HG02759 (cell line): ENCODE results near the gene CARD8.
"Not testable (repeated sequence)": the region's sequence is repeated elsewhere in the genome, so short reads cannot be mapped to it uniquely, and the experiment has no call there.

Experiments
- ATAC-seq: cut with Tn5 transposase; IDR thresholded peaks from one replicate; pipeline ENCODE4 v1.9.1; 2021; ENCODE audit warnings: mild to moderate bottlenecking, moderate library complexity; ENCODE audit not compliant: unreplicated experiment

Gene CARD8

DNA sequence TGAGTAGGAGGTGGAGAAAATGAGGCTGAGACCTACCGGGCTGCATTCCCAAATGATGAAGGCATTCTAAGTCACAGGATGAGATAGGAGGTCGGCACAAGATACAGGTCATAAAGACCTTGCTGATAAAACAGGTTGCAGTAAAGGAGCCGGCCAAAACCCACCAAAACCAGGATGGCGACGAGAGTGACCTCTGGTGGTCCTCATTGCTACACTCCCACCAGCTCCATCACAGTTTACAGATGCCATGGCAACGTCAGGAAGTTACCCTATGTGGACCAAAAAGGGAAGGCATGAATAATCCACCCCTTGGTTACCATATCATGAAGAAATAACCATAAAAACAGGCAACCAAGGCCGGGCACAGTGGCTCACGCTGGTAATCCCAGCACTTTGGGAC, 9.6 kb upstream of the CARD8 start:
- not testable (repeated sequence) for ATAC-seq

DNA sequence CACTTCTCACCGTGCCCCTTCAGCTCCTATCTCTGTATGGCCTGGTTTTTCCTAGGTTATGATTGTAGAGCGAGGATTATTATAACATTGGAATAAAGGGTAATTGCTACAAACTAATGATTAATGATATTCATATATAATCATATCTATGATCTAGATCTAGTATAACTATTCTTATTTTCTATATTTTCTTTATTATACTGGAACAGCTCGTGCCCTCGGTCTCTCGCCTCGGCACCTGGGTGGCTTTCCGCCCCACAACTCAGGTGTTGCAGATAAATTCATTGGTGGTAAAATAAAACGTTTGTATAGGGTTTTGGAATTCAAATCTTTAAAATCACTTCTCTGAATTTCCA, 4.6 kb upstream of the CARD8 start:
- ATAC-seq, result not testable (repeated sequence)

DNA sequence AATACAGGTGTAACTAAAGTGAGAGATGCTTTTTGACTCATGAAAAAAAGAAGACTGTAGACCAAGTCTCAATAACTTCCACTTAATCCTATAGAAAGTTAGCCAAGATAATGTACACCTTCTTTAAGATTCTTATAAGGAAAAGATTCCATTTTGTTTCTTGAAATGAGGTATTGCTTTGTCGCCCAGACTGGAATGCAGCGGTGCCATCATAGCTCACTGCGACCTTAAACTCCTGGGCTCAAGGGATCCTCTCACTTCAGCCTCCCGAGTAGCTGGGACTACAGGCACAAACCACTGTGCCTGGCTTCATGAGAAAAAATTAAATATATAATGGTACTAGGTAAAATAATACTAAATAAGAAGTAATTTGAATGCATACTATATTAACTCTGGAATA, 3.3 kb upstream of the CARD8 start:
- not testable (repeated sequence) for ATAC-seq

DNA sequence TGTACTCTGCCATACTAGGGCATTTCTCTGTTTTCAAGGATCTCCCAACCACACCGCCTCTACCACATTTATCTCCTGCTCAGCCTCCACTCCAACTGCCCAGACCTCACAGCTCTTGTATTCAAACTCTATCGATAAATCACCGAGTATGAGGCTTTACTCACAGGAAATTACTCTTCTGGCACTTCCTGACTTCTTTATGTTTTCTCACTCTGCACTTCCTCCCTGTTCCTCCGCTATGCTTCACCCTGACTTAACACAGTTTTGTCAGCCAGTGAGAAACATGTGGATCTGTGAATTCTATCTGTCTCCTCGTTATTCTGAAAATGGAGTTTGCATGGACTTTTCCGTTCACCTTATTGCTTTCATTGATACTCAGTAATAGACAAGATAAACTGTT, 2.6 kb upstream of the CARD8 start:
- no peak for ATAC-seq

DNA sequence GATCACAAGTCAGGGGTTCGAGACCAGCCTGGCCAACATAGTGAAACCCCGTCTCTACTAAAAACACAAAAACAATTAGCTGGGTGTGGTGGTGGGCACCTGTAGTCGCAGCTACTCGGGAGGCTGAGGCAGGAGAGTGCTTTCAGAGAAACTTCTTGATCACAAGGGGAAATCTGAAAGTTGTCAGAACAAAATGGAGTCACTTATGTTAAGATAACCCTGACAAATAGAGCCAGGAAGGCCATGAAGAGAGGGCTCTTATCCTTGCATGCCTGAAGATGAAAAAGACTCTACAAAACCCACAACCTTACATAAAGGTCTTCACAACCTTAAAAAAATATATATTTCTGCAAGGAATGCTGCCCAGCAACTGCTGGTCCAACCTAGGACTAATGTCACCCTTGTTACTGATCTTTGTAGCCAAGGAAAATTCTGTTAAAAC, 1.2 kb downstream of the CARD8 start:
- ATAC-seq, result no peak

DNA sequence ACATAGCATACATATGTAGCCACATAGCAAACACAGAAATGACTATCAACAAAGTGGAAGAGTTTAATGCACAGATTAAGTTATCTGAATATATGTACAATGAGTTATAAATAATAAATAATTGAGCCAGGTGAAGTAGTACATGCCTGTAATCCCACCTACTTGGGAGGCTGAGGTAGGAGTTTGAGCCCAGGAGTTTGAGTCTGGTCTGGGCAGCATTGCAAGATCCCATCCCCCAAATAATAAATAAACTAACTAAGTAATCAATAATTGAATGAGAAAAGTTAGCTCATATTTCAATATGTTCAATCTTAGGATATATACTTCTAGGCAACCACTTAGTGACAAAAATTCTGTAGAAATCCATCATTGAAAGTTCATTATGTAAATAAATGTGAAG, 1.7 kb downstream of the CARD8 start:
- no peak for ATAC-seq

DNA sequence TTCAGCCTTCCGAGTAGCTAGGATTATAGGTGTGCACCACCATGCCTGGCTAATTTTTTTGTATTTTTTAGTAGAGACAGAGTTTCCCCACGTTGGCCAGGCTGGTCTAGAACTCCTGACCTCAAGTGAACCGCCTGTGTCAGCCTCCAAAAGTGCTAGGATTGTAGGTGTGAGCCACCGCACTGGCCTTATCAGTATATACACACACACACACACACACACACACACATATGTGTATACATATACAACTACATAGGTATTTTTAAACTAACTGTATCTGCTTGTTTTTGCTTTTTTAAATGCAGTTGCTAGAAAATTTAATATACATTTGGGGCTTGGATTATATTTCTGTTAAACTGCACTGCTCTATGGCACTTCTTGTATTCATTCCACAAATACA, 3.1 kb downstream of the CARD8 start:
- ATAC-seq, result no peak

DNA sequence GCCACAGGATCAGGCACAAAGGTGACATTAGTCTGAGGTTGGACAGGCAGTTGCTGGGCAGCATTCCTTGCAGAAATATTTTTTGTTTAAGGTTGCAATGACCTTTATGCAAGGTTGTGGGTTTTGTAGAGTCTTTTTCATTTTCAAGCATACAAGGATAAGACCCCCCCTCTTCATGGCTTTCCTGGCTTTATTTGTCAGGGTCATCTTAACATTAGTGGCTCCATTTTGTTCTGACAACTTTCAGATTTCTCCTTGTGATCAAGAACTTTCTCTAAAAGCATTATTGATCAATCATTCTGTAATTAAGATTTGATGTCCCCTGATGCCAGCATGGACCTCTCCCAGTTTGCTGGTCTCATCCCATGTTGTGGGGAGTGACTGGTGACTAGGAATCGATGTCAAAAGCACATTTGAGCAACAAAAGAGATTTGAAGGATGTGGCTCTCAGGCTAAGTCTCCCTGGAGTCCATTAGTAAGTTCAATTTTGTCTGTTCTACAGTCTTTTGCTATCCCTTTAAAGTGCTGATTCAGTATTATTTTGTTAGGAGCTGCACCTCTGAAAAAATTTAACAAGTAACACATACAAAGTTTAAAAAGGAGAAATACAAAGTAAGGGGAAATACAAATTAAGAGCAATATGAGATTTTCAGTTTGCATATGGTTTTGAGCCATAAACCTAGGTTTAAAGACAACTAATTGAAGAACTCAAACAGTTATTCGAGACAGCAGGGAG, 5.3 kb downstream of the CARD8 start:
- no peak for ATAC-seq

DNA sequence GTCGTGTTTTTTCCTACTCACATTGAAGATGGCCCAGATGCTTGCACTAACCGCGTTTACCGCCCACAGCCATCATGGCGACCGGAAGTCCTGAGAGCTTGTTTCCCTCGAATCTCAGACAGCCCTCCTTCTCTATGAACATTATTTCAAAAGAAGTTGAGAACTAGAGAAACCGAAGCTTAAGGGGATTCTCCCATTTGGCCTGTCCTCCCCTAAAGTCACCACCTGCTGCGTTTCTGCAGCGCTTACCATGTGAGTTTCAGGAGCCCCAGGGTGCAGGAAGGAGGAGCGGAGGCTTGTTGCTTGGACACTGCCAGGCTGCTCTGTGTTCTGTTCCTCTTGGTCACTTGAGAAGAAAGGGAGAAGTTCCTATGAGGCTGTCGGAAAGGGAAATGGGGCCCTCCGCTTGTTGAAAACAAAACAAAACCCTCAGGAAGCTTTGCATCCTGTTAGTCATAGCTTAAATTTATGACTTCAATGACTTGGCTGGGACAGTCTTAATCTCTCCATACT, 6.2 kb downstream of the CARD8 start:
- ATAC-seq, result peak; percentile 80

DNA sequence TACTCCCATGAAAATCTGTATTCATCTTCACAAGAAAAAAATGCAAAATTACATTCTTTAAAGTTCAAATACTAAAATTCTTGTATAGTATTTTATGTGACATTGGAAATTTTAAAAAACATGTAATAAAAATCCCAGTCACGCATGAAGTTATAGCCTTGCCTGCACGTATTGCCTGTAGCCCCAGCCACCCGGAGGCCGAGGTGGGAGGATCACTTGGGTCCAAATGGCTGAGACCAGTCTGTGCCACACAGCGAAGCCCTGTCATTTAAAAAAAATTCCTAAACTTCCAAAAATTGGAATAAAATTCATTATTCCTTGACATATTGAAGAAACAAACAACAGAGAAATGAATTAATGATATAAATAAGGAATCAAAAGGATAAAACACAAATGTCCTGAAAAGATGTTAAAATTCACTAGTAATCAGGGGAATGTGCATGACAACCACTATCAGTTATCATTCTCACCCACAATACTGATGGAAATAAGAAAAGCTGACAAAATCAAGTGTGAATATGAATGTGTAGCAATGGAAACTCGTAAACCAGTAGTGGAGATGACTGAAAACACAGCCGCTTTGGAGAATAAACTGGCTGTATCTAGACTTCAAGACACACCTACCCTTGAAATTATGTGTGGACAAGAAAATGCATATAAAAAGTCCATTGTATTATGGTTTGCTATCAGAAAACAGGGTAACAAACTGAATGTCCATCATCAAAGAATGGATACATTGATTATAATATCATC, 7.5 kb downstream of the CARD8 start:
- no peak for ATAC-seq

DNA sequence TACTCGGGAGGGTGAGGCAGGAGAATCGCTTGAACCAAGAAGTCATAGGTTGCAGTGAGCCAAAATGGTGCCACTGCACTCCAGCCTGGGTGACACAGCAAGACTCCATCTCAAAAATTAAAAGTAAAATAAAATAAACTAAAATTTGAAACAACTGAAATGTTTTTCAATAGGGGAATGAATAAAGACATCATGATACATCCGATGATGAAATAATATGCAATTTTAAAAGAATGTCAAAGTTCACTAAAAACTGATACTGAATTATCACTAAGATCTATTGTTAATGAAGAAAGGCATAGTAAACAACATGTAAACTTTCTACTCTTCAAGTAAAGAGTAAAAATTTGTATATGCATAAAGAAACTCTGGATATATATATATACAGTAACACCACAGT, 8.5 kb downstream of the CARD8 start:
- no peak for ATAC-seq

DNA sequence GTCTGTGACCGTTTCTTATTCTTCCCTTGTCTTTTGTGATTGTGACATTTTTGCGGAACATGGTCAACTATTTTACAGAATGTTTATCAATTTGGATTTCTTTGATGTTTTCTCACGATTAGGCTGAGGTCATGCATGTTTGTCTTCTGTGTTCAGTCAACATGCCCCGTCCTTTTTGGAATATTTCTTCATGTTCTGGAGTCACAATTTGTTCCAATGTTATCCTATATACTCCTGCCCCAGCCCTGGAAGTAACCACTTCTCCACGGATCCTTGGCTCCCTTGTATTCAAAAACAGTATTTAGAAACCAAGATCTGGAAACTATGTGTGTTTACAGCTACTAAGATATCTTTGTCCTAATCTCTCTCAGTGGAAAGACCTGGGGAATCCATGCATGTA, 9.6 kb downstream of the CARD8 start:
- no peak for ATAC-seq

DNA sequence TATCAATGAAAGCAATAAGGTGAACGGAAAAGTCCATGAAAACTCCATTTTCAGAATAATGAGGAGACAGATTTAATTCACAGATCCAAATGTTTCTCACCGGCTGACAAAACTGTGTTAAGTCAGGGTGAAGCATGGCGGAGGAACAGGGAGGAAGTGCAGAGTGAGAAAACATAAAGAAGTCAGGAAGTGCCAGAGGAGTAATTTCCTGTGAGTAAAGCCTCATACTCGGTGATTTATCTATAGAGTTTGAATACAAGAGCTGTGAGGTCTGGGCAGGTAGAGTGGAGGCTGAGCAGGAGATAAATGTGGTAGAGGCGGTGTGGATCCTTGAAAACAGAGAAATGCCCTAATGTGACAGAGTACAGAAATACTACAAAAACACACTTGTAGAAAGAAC, 11.4 kb downstream of the CARD8 start:
- no peak for ATAC-seq

DNA sequence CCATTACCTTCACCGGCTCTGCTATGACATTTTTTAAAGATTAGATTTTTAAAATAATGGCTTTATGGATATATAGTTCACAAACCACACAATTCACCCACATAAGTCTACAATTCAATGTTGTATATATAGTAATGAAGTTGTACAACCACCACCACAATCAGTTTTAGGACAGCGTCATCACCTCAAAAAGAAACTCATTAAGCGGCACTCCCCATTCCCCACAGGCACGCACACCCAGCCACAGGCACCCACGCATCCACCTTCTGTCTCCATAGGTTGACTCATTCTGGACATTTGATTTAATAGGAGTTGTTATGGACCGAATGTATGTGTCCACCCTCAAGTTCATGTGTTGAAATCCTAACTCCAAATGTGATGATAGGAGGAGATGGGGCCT, 13.9 kb downstream of the CARD8 start:
- not testable (repeated sequence) for ATAC-seq

DNA sequence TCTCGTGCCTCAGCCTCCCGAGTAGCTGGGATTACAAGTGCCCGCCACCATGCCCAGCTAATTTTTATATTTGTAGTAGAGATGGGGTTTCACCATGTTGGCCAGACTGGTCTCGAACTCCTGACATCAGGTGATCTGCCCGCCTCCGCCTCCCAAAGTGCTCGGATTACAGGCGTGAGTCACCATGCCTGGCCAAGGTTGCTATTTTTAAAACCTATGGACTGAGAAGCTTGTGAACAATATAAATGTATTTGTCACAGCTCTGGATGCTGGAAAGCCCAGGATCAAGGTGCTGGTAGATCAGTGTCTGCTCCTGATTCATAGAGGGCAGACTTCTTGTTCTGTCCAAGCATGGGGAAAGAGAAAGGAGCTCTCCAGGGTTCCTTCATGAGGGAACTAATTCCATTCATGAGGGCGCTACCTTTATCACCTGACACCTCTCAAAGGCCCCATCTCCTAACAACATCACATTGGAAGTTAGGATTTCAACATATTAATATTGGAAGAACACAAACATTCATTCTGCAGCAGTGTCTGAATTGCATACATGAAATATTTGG, 16.1 kb downstream of the CARD8 start:
- ATAC-seq, result no peak

DNA sequence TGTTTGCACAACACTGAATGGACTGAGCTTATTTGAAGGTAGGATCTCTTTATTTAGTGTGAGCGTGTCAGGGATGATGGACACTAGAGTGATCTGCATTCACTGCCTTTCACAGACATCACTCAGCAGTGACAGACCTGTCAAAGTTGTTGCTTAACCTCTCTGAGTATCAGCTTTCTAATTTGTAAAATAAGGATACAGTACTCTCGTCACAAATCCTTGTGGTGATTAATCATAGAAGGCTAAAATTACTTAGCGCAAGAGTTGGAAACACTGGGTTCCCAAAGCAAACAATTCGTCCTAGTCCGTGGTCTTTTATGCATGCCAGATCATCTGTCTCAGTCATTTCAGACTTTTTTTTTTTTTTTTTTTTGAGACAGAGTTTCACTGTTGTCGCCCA, 16.6 kb downstream of the CARD8 start:
- ATAC-seq, result no peak

DNA sequence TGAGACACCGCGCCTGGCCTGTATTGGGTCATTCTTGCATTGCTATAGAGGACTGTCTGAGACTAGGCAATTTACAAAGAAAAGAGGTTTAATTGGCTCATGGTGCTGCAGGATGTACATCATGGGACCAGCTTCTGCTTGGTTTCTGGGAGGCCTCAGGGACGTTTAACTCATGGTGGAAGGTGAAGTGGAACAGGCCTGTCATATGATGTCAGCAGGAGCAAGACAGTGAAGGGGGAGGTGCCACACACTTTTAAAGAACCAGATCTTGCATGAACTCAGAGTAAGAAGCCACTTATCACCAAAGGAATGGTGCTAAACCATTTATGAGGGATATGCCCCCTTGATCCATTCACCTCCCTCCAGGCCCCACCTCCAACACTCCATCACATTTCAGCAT, 18.7 kb downstream of the CARD8 start:
- no peak for ATAC-seq

DNA sequence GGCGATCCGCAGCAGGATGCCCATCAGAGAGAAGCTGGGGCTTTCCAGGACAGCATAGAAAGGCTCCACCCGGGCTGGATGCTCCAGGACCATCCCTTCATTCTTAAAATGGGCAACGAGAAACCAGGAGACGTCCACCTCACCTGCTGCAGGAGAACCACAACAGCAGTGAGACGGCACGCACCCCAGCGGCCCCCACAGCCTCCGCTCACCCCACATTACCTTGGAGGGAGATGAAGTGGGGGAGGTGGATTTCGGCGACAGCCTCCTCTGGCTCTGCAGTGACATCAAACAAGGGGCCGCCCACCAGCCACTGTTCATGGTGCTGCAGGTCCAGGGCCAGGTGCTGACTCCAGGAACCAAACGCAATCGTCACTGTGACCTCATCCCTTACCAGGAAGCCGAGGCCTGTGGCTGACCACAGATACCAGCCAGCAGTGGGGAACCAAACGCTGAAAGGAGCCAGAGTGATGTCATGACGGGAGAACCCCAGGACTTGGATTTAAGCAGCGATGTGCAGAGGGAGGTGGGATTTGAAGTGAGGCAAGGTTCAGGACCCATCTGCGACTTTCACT, 25.1 kb downstream of the CARD8 start:
- no peak for ATAC-seq

DNA sequence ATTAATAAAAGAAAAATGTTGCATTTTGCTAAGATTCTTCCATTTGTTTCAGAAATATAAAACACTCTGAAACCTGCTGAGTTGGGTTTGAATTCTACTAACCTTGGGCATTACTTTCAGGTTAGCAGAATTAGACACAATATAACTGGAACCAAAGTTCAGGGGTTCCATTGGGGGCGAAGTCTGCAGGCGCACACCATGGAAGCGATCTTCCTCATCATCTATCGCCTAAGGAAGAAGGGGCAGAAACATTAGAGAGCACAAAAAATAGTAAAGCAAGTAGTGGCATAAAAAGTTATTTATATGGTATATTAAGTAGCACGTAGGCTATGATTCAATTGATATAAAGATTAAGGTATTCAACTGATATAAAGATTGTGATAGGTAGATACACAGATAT, 34.1 kb downstream of the CARD8 start:
- no peak for ATAC-seq

DNA sequence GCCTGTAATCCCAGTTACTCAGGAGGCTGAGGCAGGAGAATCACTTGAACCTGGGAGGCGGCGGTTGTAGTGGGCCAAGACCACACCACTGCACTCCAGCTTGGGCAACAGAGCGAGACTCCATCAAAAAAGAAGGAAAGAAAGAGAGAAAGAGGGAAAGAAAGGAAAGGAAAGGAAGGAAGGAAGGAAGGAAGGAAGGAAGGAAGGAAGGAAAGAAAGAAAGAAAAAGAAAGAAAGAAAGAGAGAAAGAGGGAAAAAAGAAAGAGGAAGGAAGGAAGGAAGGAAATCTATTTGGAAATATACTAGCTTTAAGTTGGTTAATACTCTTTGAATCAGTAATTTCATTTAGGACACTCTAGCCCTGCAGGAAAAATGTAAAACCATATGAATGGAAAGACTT, 34.9 kb downstream of the CARD8 start:
- ATAC-seq, result not testable (repeated sequence)

DNA sequence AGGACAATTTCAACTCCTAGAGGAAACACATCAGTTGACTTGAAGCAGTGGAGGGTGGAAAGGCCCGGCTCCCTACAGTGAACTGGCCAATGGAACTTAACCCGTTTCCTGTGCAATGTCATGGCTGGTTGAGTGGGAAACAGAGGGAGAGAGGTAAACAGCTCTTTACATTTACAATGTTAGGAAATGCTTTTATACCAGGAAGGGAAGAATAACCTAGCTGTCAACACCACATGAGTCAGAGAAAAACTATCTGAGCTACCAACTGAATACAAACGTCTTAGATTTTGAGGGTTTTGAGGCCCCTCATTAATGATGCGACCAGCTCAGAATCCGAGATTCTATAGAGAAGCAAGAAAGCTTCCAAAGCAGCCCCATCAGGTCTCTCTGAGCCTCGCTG, 36.7 kb downstream of the CARD8 start:
- no peak for ATAC-seq

DNA sequence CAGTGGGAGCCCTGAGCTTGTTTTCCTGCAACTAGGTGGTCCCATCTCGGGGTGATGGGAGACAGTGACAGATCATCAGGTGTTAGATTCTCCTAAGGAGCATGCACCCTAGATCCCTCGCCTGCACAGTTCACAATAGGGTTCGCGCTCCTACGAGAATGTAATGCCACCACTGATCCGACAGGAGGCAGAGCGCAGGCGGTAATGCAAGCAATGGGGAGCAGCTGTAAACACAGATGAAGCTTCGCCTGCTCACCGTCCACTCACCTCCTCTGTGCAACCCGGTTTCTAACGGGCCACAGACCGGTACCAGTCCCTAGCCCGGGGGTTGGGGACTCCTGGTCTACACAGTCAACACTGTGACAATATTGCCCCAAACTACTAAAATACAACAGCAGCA, 38.8 kb downstream of the CARD8 start:
- no peak for ATAC-seq
